WTC11 (cell line): ENCODE results near the gene GPR75.

ENCODE experiments used
- CBFB ChIP-seq: sonication (generic); formaldehyde crosslinking; IDR thresholded peaks from 2 replicates; pipeline ENCODE4 v1.8.1; 2022; ENCODE audit warnings: mild to moderate bottlenecking, low read depth, missing genetic modification reagents
- ELF4 ChIP-seq: sonication (generic); formaldehyde crosslinking; IDR thresholded peaks from 2 replicates; pipeline ENCODE4 v1.8.1; 2022; ENCODE audit warnings: low read depth, mild to moderate bottlenecking, moderate library complexity, missing genetic modification reagents
- FOXK1 ChIP-seq: sonication (generic); formaldehyde crosslinking; IDR thresholded peaks from 2 replicates; pipeline ENCODE4 v1.8.0; 2022; ENCODE audit warnings: mild to moderate bottlenecking, moderate library complexity, missing genetic modification reagents
- NFYB ChIP-seq: sonication (generic); formaldehyde crosslinking; conservative IDR thresholded peaks from 2 replicates; pipeline ENCODE4 v1.8.0; 2022; ENCODE audit warnings: low read depth, missing genetic modification reagents
- NR2C2 ChIP-seq: sonication (generic); formaldehyde crosslinking; IDR thresholded peaks from 2 replicates; pipeline ENCODE4 v1.8.0; 2022; ENCODE audit warnings: mild to moderate bottlenecking, missing genetic modification reagents
- TF ChIP-seq, protein P1 (sequence below): sonication (generic); formaldehyde crosslinking; IDR thresholded peaks from 2 replicates; pipeline ENCODE4 v1.8.0; 2023; ENCODE audit warnings: missing genetic modification reagents, mild to moderate bottlenecking, borderline replicate concordance
- TF ChIP-seq, protein P2 (sequence below): fragments of 200-600 bp; IDR thresholded peaks from 2 replicates; pipeline ENCODE4 v1.8.0; 2022; ENCODE audit warnings: antibody characterized with exemption
- TF ChIP-seq, protein P3 (sequence below): sonication (generic); formaldehyde crosslinking; IDR thresholded peaks from 2 replicates; pipeline ENCODE4 v1.8.1; 2023; ENCODE audit warnings: mild to moderate bottlenecking, missing genetic modification reagents
- TF ChIP-seq, protein P4 (sequence below): sonication (generic); formaldehyde crosslinking; IDR thresholded peaks from 2 replicates; pipeline ENCODE4 v1.8.1; 2022; ENCODE audit warnings: missing genetic modification reagents, borderline replicate concordance
- TF ChIP-seq, protein P5 (sequence below): sonication (generic); formaldehyde crosslinking; IDR thresholded peaks from 2 replicates; pipeline ENCODE4 v1.8.1; 2023; ENCODE audit warnings: mild to moderate bottlenecking, missing genetic modification reagents, moderate library complexity

DNA sequence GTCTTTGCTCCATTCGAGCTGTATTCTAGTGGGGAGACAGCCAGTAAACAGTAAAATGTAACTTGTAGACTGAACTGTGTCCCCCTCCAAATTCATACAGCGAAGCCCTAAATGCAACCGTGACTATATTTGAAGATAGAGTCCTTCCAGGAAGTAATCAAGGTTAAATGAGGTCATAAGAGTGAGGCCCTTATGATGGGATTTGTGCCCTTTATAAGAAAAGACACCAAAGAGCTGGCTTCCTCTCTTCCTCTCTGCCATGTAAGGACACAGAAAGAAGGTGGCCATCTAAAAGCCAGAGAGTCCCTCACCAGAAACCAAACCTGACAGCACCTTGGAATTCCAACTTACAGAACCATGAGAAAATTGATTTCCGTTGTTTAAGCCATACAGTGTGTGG, 31.4 kb downstream of the GPR75 start:
- TF ChIP-seq, protein P1, sequence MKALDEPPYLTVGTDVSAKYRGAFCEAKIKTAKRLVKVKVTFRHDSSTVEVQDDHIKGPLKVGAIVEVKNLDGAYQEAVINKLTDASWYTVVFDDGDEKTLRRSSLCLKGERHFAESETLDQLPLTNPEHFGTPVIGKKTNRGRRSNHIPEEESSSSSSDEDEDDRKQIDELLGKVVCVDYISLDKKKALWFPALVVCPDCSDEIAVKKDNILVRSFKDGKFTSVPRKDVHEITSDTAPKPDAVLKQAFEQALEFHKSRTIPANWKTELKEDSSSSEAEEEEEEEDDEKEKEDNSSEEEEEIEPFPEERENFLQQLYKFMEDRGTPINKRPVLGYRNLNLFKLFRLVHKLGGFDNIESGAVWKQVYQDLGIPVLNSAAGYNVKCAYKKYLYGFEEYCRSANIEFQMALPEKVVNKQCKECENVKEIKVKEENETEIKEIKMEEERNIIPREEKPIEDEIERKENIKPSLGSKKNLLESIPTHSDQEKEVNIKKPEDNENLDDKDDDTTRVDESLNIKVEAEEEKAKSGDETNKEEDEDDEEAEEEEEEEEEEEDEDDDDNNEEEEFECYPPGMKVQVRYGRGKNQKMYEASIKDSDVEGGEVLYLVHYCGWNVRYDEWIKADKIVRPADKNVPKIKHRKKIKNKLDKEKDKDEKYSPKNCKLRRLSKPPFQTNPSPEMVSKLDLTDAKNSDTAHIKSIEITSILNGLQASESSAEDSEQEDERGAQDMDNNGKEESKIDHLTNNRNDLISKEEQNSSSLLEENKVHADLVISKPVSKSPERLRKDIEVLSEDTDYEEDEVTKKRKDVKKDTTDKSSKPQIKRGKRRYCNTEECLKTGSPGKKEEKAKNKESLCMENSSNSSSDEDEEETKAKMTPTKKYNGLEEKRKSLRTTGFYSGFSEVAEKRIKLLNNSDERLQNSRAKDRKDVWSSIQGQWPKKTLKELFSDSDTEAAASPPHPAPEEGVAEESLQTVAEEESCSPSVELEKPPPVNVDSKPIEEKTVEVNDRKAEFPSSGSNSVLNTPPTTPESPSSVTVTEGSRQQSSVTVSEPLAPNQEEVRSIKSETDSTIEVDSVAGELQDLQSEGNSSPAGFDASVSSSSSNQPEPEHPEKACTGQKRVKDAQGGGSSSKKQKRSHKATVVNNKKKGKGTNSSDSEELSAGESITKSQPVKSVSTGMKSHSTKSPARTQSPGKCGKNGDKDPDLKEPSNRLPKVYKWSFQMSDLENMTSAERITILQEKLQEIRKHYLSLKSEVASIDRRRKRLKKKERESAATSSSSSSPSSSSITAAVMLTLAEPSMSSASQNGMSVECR (CRISPR knock-in tag), result no peak
- TF ChIP-seq, protein P2, sequence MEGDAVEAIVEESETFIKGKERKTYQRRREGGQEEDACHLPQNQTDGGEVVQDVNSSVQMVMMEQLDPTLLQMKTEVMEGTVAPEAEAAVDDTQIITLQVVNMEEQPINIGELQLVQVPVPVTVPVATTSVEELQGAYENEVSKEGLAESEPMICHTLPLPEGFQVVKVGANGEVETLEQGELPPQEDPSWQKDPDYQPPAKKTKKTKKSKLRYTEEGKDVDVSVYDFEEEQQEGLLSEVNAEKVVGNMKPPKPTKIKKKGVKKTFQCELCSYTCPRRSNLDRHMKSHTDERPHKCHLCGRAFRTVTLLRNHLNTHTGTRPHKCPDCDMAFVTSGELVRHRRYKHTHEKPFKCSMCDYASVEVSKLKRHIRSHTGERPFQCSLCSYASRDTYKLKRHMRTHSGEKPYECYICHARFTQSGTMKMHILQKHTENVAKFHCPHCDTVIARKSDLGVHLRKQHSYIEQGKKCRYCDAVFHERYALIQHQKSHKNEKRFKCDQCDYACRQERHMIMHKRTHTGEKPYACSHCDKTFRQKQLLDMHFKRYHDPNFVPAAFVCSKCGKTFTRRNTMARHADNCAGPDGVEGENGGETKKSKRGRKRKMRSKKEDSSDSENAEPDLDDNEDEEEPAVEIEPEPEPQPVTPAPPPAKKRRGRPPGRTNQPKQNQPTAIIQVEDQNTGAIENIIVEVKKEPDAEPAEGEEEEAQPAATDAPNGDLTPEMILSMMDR, result no peak
- TF ChIP-seq, protein P3, sequence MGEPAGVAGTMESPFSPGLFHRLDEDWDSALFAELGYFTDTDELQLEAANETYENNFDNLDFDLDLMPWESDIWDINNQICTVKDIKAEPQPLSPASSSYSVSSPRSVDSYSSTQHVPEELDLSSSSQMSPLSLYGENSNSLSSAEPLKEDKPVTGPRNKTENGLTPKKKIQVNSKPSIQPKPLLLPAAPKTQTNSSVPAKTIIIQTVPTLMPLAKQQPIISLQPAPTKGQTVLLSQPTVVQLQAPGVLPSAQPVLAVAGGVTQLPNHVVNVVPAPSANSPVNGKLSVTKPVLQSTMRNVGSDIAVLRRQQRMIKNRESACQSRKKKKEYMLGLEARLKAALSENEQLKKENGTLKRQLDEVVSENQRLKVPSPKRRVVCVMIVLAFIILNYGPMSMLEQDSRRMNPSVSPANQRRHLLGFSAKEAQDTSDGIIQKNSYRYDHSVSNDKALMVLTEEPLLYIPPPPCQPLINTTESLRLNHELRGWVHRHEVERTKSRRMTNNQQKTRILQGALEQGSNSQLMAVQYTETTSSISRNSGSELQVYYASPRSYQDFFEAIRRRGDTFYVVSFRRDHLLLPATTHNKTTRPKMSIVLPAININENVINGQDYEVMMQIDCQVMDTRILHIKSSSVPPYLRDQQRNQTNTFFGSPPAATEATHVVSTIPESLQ (CRISPR knock-in tag), result no peak
- TF ChIP-seq CBFB (CRISPR knock-in tag), result no peak
- no peak for TF ChIP-seq ELF4 (CRISPR knock-in tag)
- TF ChIP-seq NR2C2, result no peak
- TF ChIP-seq, protein P4, sequence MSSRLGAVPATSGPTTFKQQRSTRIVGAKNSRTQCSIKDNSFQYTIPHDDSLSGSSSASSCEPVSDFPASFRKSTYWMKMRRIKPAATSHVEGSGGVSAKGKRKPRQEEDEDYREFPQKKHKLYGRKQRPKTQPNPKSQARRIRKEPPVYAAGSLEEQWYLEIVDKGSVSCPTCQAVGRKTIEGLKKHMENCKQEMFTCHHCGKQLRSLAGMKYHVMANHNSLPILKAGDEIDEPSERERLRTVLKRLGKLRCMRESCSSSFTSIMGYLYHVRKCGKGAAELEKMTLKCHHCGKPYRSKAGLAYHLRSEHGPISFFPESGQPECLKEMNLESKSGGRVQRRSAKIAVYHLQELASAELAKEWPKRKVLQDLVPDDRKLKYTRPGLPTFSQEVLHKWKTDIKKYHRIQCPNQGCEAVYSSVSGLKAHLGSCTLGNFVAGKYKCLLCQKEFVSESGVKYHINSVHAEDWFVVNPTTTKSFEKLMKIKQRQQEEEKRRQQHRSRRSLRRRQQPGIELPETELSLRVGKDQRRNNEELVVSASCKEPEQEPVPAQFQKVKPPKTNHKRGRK (CRISPR knock-in tag), result no peak
- TF ChIP-seq, protein P5, sequence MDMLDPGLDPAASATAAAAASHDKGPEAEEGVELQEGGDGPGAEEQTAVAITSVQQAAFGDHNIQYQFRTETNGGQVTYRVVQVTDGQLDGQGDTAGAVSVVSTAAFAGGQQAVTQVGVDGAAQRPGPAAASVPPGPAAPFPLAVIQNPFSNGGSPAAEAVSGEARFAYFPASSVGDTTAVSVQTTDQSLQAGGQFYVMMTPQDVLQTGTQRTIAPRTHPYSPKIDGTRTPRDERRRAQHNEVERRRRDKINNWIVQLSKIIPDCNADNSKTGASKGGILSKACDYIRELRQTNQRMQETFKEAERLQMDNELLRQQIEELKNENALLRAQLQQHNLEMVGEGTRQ (CRISPR knock-in tag), result no peak
- TF ChIP-seq NFYB (CRISPR knock-in tag), result no peak
- TF ChIP-seq FOXK1 (CRISPR knock-in tag), result no peak
